SK-N-SH treated with all-trans-retinoic acid at 6 μM for 48 hours (cell line): Measurements from ENCODE around the gene HES6.

Experiments used
- ARNTL ChIP-seq: fragments of 450-650 bp; formaldehyde crosslinking; IDR thresholded peaks from 2 replicates; pipeline ENCODE4 v1.5.0; 2020; ENCODE audit warnings: low read depth, mild to moderate bottlenecking, moderate library complexity, borderline replicate concordance
- PATZ1 ChIP-seq: fragments of 250-450 bp; sonication (Bioruptor Pico); IDR thresholded peaks from 2 replicates; pipeline ENCODE4 v1.8.0; 2020; ENCODE audit warnings: mild to moderate bottlenecking, moderate library complexity, borderline replicate concordance
- POU6F1 ChIP-seq: fragments of 250-450 bp; sonication (Bioruptor Pico); IDR thresholded peaks from 2 replicates; pipeline ENCODE4 v1.8.0; 2021; ENCODE audit warnings: low read depth, mild to moderate bottlenecking, moderate library complexity, borderline replicate concordance
- RARB ChIP-seq: fragments of 250-450 bp; sonication (Bioruptor Pico); IDR thresholded peaks from 2 replicates; pipeline ENCODE4 v1.8.0; 2021; ENCODE audit warnings: mild to moderate bottlenecking, moderate library complexity
- SNAI2 ChIP-seq: fragments of 250-450 bp; sonication (Bioruptor Pico); IDR thresholded peaks from 2 replicates; pipeline ENCODE4 v1.5.0; 2020; ENCODE audit warnings: mild to moderate bottlenecking, moderate library complexity
- ZNF8 ChIP-seq: fragments of 450-650 bp; formaldehyde crosslinking; IDR thresholded peaks from 2 replicates; pipeline ENCODE4 v1.5.0; 2020; ENCODE audit warnings: mild to moderate bottlenecking, moderate library complexity

GRCh38 chr2:238282861-238283738, 43.3 kb upstream of the HES6 start:
- TF ChIP-seq RARB (CRISPR knock-in tag) (no peak), ARNTL (no peak), ZNF8 (no peak), SNAI2 (CRISPR knock-in tag) (no peak), PATZ1 (CRISPR knock-in tag) (no peak), POU6F1 (CRISPR knock-in tag) (no peak)
